HepG2 (cell line): ENCODE data around the gene VGLL4. TPM values are rescaled to one million over a fixed set of nuclear protein-coding genes. Genes with fewer than 3 reads are reported as not detected.

Source experiments
- AHDC1 ChIP-seq: sonication (generic); formaldehyde crosslinking; IDR thresholded peaks from 2 replicates; pipeline ENCODE4 v1.5.1; 2020; ENCODE audit warnings: mild to moderate bottlenecking, missing genetic modification reagents, borderline replicate concordance
- AKNA ChIP-seq: sonication (generic); formaldehyde crosslinking; IDR thresholded peaks from 2 replicates; pipeline ENCODE4 v1.4.0; 2020; ENCODE audit warnings: missing genetic modification reagents, borderline replicate concordance
- ATF3 ChIP-seq: sonication (generic); formaldehyde crosslinking; IDR thresholded peaks from 2 replicates; pipeline ENCODE4 v1.4.0; 2020; ENCODE audit warnings: missing genetic modification reagents
- CENPBD1 ChIP-seq: sonication (generic); formaldehyde crosslinking; IDR thresholded peaks from 2 replicates; pipeline ENCODE4 v1.8.0; 2022; ENCODE audit warnings: missing genetic modification reagents, low read depth, mild to moderate bottlenecking, borderline replicate concordance
- CREB1 ChIP-seq, 2 experiments: fragments of 450-650 bp in 1 of 2; IDR thresholded peaks; 2 replicates each; pipeline ENCODE4 v1.6.1; 2016 to 2017; ENCODE audit warnings: control low read depth in 1 of 2, mild to moderate bottlenecking in 1 of 2, missing compliant biosample characterization in 1 of 2, missing genetic modification characterization in 1 of 2
- DPF2 ChIP-seq: sonication (generic); formaldehyde crosslinking; IDR thresholded peaks from 2 replicates; pipeline ENCODE4 v1.4.0; 2020; ENCODE audit warnings: mild to moderate bottlenecking, low read depth, missing genetic modification reagents, borderline replicate concordance
- HNF1B ChIP-seq: sonication (generic); formaldehyde crosslinking; IDR thresholded peaks from 2 replicates; pipeline ENCODE4 v1.5.1; 2020; ENCODE audit warnings: mild to moderate bottlenecking, moderate library complexity, missing genetic modification reagents
- IRF9 ChIP-seq: sonication (generic); formaldehyde crosslinking; IDR thresholded peaks from 2 replicates; pipeline ENCODE4 v1.8.0; 2022; ENCODE audit warnings: missing genetic modification reagents, mild to moderate bottlenecking, borderline replicate concordance
- KLF11 ChIP-seq: IDR thresholded peaks from 2 replicates; pipeline ENCODE4 v1.6.1; 2016; ENCODE audit warnings: missing compliant biosample characterization
- ZFP90 ChIP-seq: sonication (generic); formaldehyde crosslinking; IDR thresholded peaks from 2 replicates; pipeline ENCODE4 v1.8.0; 2022; ENCODE audit warnings: missing genetic modification reagents, mild to moderate bottlenecking, inconsistent platforms, borderline replicate concordance
- ZNF224 ChIP-seq: sonication (generic); formaldehyde crosslinking; IDR thresholded peaks from 2 replicates; pipeline ENCODE4 v1.5.0; 2020; ENCODE audit warnings: mild to moderate bottlenecking, missing genetic modification reagents
- ZNF274 ChIP-seq: sonication (generic); formaldehyde crosslinking; IDR thresholded peaks from 2 replicates; pipeline ENCODE4 v1.5.1; 2020; ENCODE audit warnings: mild to moderate bottlenecking, missing genetic modification reagents
- polyA plus RNA-seq, 8 experiments: library from polyadenylated mRNA; depleted of rRNA in 3 of 8; stranded (reverse) in 7 of 8; unstranded in 1 of 8; fragments of >200 nt; fragmentation: Illumina TruSeq in 4 of 8; extraction: Trizol in 4 of 8; gene quantifications; 2 replicates each; pipeline versions ENCODE4 v1.2.1 to v1.2.3, GENCODE V29; 2011 to 2016; ENCODE audit warnings: low read depth in 4 of 8, missing spikeins in 1 of 8, mixed read lengths in 1 of 8; ENCODE audit not compliant: insufficient read depth in 1 of 8
- total RNA-seq, 5 experiments: library from RNA; depleted of rRNA; stranded (reverse); fragments of >200 nt; fragmentation: Illumina TruSeq; extraction: Trizol; gene quantifications; 2 replicates each; pipeline ENCODE4 v1.2.3, GENCODE V29; 2016; ENCODE audit warnings: low read depth in 1 of 5

VGLL4 gene
- total and polyA plus RNA-seq, 2 of the 13 experiments (the other 11 are each of a cell fraction or from before 2014, with no cell fraction given) = 23.2 to 39.0 TPM

- TF ChIP-seq AKNA (CRISPR knock-in tag) = 0 out of 2 replicates have a peak, but pooled peaks have one; percentile 6
- peak; percentile 39; the same call in 1 of the 2 replicates for TF ChIP-seq ZFP90 (CRISPR knock-in tag)
- TF ChIP-seq CENPBD1 (CRISPR knock-in tag) = peak; percentile 59; the same call in 1 of the 2 replicates
- no peak for TF ChIP-seq ATF3 (CRISPR knock-in tag)
- TF ChIP-seq HNF1B (CRISPR knock-in tag) = peak; percentile 43; the same call in 1 of the 2 replicates
- no peak for TF ChIP-seq DPF2 (CRISPR knock-in tag)
- TF ChIP-seq CREB1 (IDR thresholded peaks at IDR 0.05) = no peak
- 0 out of 2 replicates have a peak, but pooled peaks have one; percentile 27 for TF ChIP-seq CREB1 (CRISPR knock-in tag; IDR thresholded peaks at IDR 0.05)
- peak; percentile 52; the same call in 1 of the 2 replicates for TF ChIP-seq AHDC1 (CRISPR knock-in tag)
- TF ChIP-seq ZNF224 (CRISPR knock-in tag) = no peak
- TF ChIP-seq IRF9 (CRISPR knock-in tag) = peak; percentile 55; the same call in 1 of the 2 replicates
- 0 out of 2 replicates have a peak, but pooled peaks have one; percentile 21 for TF ChIP-seq ZNF274
- peak; percentile 63; the same call in 1 of the 2 replicates for TF ChIP-seq KLF11
Measured at GRCh38 chr3:11642431-11643191, 1.1 kb downstream of the VGLL4 start (continued).
